Thymus (tissue), 11 donors: ENCODE data around the gene RGS11. TPM values are rescaled to one million over a fixed set of nuclear protein-coding genes. Genes with fewer than 3 reads are reported as not detected.
"Not testable (repeated sequence)": the region's sequence is repeated elsewhere in the genome, so short reads cannot be mapped to it uniquely, and the experiment has no call there.

ENCODE experiments used
- DNase-seq, 9 donors: peaks; one replicate each; pipeline ENCODE4 v3.0.0-alpha.2; 2013; ENCODE audit warnings: low spot score in 9 of 9, low read depth in 6 of 9, missing footprints in 1 of 9
- H3K27ac ChIP-seq, 2 donors: one replicate each; pipeline ENCODE4 v1.5.1; 2013; ENCODE audit warnings: control low read depth in 1 of 2, low read depth in 1 of 2, low read length in 1 of 2, mild to moderate bottlenecking in 1 of 2, moderate library complexity in 1 of 2
- H3K27me3 ChIP-seq, 2 donors: one replicate each; pipeline ENCODE4 v1.5.1; 2013; ENCODE audit warnings: low read length in 1 of 2; ENCODE audit not compliant: control insufficient read depth in 2 of 2, insufficient read depth in 1 of 2
- H3K36me3 ChIP-seq, 2 donors: one replicate each; pipeline ENCODE4 v1.5.1; 2013; ENCODE audit warnings: low read length in 1 of 2, mild to moderate bottlenecking in 1 of 2, moderate library complexity in 1 of 2; ENCODE audit not compliant: control insufficient read depth in 2 of 2, insufficient read depth in 2 of 2
- H3K4me1 ChIP-seq, 2 donors: one replicate each; pipeline ENCODE4 v1.5.1; 2013; ENCODE audit warnings: low read length in 2 of 2; ENCODE audit not compliant: control insufficient read depth in 2 of 2, insufficient read depth in 2 of 2
- H3K4me3 ChIP-seq, 2 donors: one replicate each; pipeline ENCODE4 v1.5.1; 2013; ENCODE audit warnings: low read length in 2 of 2, control low read depth in 1 of 2, mild to moderate bottlenecking in 1 of 2
- H3K9me3 ChIP-seq, 2 donors: one replicate each; pipeline ENCODE4 v1.5.1; 2013; ENCODE audit warnings: low read length in 1 of 2, mild to moderate bottlenecking in 1 of 2; ENCODE audit not compliant: control insufficient read depth in 2 of 2, insufficient read depth in 1 of 2
- WGBS: extraction: QIAGEN DNeasy Blood & Tissue Kit; methylation state at CpG from one replicate; pipeline ENCODE4 v1.1.7; 2013; 5-methylcytosine and 5-hydroxymethylcytosine counted together
- polyA plus RNA-seq: library from polyadenylated mRNA; stranded (reverse); fragments of 200-250 nt; gene quantifications from one replicate; pipeline ENCODE4 v1.2.3, GENCODE V29; 2013
- total RNA-seq: library from RNA; stranded (reverse); fragments of 120-200 nt; gene quantifications from one replicate; pipeline ENCODE4 v1.2.4, GENCODE V29; 2013
- donor health status: healthy.

Gene RGS11
- total and polyA plus RNA-seq, 2 donors: 1.3 TPM; not detected in 1

GRCh38 chr16:230949-231348 lies 44.8 kb downstream of the RGS11 start:
- H3K9me3 ChIP-seq: no peaks in the 10 kb centered on the region
- H3K27me3 ChIP-seq: no peaks in the 10 kb centered on the region
- H3K4me3 ChIP-seq: no peak overlapping the region
- no peak for DNase-seq
- 94% methylated on average over 22 of the region's 22 CpGs for WGBS
- H3K4me1 ChIP-seq: peaks cover 8 to 24% of the 10 kb centered on the region in 2 donors
- H3K27ac ChIP-seq: no peak overlapping the region
- H3K36me3 ChIP-seq: peaks cover 10 to 21% of the 10 kb centered on the region in 2 donors

- Histone ChIP-seq H3K36me3 (peaks cover 16 to 25% of the 10 kb centered on the region in 2 donors), H3K4me1 (peaks cover 8 to 18% of the 10 kb centered on the region in 2 donors)
- 98% methylated on average over 18 of the region's 18 CpGs for WGBS
- H3K27me3 ChIP-seq, H3K9me3 ChIP-seq, H3K4me3 ChIP-seq, DNase-seq, H3K27ac ChIP-seq: not testable (repeated sequence)
These were observed 45.4 kb downstream of the RGS11 start for GRCh38 chr16:230351-230750.

GRCh38 chr16:229731-230281 lies 45.9 kb downstream of the RGS11 start:
- no peak overlapping the region for H3K27ac ChIP-seq
- H3K4me1 ChIP-seq: peaks cover 8 to 14% of the 10 kb centered on the region in 2 donors
- H3K9me3 ChIP-seq: no peaks in the 10 kb centered on the region
- DNase-seq: no peak
- peaks cover 22 to 30% of the 10 kb centered on the region in 2 donors for H3K36me3 ChIP-seq
- H3K27me3 ChIP-seq: no peaks in the 10 kb centered on the region
- peak overlapping the region in 1 of 2 donors; percentile 99 for H3K4me3 ChIP-seq
- 87% methylated on average over 22 of the region's 22 CpGs for WGBS

GRCh38 chr16:228852-229730 lies 46.7 kb downstream of the RGS11 start, which contains the start of gene LUC7L:
Gene LUC7L (minus strand): TSS chr16:229449. CDS start chr16:229339, 110 bp downstream.
- DNase-seq: peak; percentile 62 to 95 (median 89)
- Histone ChIP-seq H3K36me3 (peaks cover 29 to 35% of the 10 kb centered on the region in 2 donors), H3K27ac (peak within 1 kb of the TSS; percentile 99 to 100), H3K4me1 (peaks cover 8 to 10% of the 10 kb centered on the region in 2 donors), H3K4me3 (peak within 1 kb of the TSS; percentile 90 to 99), H3K27me3 (no peaks in the 10 kb centered on the region), H3K9me3 (no peaks in the 10 kb centered on the region)
- 2% methylated on average over 88 of the region's 88 CpGs for WGBS

GRCh38 chr16:228151-228851 lies 47.4 kb downstream of the RGS11 start:
- H3K36me3 ChIP-seq: peaks cover 30 to 40% of the 10 kb centered on the region in 2 donors
- H3K27me3 ChIP-seq: no peaks in the 10 kb centered on the region
- peaks cover 8 to 9% of the 10 kb centered on the region in 2 donors for H3K4me1 ChIP-seq
- DNase-seq: peak in 4 of 9 donors; percentile 15 to 34 (median 25)
- H3K27ac ChIP-seq: peak overlapping the region; percentile 99 to 100
- peak overlapping the region; percentile 90 to 99 for H3K4me3 ChIP-seq
- no peaks in the 10 kb centered on the region for H3K9me3 ChIP-seq
- WGBS: 29% methylated on average over 9 of the region's 9 CpGs

- no peaks in the 10 kb centered on the region for H3K27me3 ChIP-seq
- WGBS: 97% methylated on average over 4 of the region's 4 CpGs
- no peak overlapping the region for H3K4me3 ChIP-seq
- peaks cover 73 to 77% of the 10 kb centered on the region in 2 donors for H3K36me3 ChIP-seq
- no peak for DNase-seq
- no peaks in the 10 kb centered on the region for H3K9me3 ChIP-seq
- no peak overlapping the region for H3K27ac ChIP-seq
- H3K4me1 ChIP-seq: no peaks in the 10 kb centered on the region
These were observed 55.7 kb downstream of the RGS11 start for GRCh38 chr16:220021-220420.

Other genes starting within 250 kb of the RGS11 start
- gene POLR3K, start 222.3 kb downstream of the RGS11 start, total RNA-seq: 8.6 TPM
- 10.6 TPM for gene POLR3K, start 222.3 kb downstream of the RGS11 start, polyA plus RNA-seq
- 33.7 TPM for gene SNRNP25, start 222.1 kb downstream of the RGS11 start, total RNA-seq
- 23.3 TPM for gene SNRNP25, start 222.1 kb downstream of the RGS11 start, polyA plus RNA-seq
- 1.9 TPM for gene RHBDF1, start 203.3 kb downstream of the RGS11 start, total RNA-seq
- 10.7 TPM for gene RHBDF1, start 203.3 kb downstream of the RGS11 start, polyA plus RNA-seq
- 45.1 TPM for gene MPG, start 197.7 kb downstream of the RGS11 start, total RNA-seq
- 58.1 TPM for gene MPG, start 197.7 kb downstream of the RGS11 start, polyA plus RNA-seq
- gene NPRL3, start 137.3 kb downstream of the RGS11 start, total RNA-seq: 2.8 TPM
- 16.7 TPM for gene NPRL3, start 137.3 kb downstream of the RGS11 start, polyA plus RNA-seq
- gene HBZ, start 123.3 kb downstream of the RGS11 start, total RNA-seq: 3.2 TPM
- 0.34 TPM for gene HBZ, start 123.3 kb downstream of the RGS11 start, polyA plus RNA-seq
- 25.3 TPM for gene HBM, start 110.0 kb downstream of the RGS11 start, total RNA-seq
- gene HBM, start 110.0 kb downstream of the RGS11 start, polyA plus RNA-seq: not detected
- 595 TPM for gene HBA2, start 103.1 kb downstream of the RGS11 start, total RNA-seq
- 19.8 TPM for gene HBA2, start 103.1 kb downstream of the RGS11 start, polyA plus RNA-seq
- gene HBA1, start 99.3 kb downstream of the RGS11 start, total RNA-seq: 222 TPM
- 9.9 TPM for gene HBA1, start 99.3 kb downstream of the RGS11 start, polyA plus RNA-seq
- 1.9 TPM for gene HBQ1, start 95.5 kb downstream of the RGS11 start, total RNA-seq
- gene HBQ1, start 95.5 kb downstream of the RGS11 start, polyA plus RNA-seq: 0.30 TPM
- gene LUC7L, start 46.5 kb downstream of the RGS11 start, total RNA-seq: 64.7 TPM
- 458 TPM for gene LUC7L, start 46.5 kb downstream of the RGS11 start, polyA plus RNA-seq
- 12.7 TPM for gene FAM234A, start 41.1 kb downstream of the RGS11 start, total RNA-seq
- gene FAM234A, start 41.1 kb downstream of the RGS11 start, polyA plus RNA-seq: 28.3 TPM
- 0.09 TPM for gene ARHGDIG, start 4.6 kb upstream of the RGS11 start, total RNA-seq
- 0.52 TPM for gene ARHGDIG, start 4.6 kb upstream of the RGS11 start, polyA plus RNA-seq
- 0.14 TPM for gene PDIA2, start 7.2 kb upstream of the RGS11 start, total RNA-seq
- gene PDIA2, start 7.2 kb upstream of the RGS11 start, polyA plus RNA-seq: 1.8 TPM
- gene AXIN1, start 76.8 kb upstream of the RGS11 start, total RNA-seq: 20.0 TPM
- gene AXIN1, start 76.8 kb upstream of the RGS11 start, polyA plus RNA-seq: 24.1 TPM
- gene MRPL28, start 94.6 kb upstream of the RGS11 start, total RNA-seq: 64.2 TPM
- 79.4 TPM for gene MRPL28, start 94.6 kb upstream of the RGS11 start, polyA plus RNA-seq
- 22.1 TPM for gene PGAP6, start 106.0 kb upstream of the RGS11 start, total RNA-seq
- 47.4 TPM for gene PGAP6, start 106.0 kb upstream of the RGS11 start, polyA plus RNA-seq
- gene NME4, start 121.3 kb upstream of the RGS11 start, total RNA-seq: 57.1 TPM
- 34.4 TPM for gene NME4, start 121.3 kb upstream of the RGS11 start, polyA plus RNA-seq
- gene DECR2, start 125.9 kb upstream of the RGS11 start, total RNA-seq: 4.5 TPM
- gene DECR2, start 125.9 kb upstream of the RGS11 start, polyA plus RNA-seq: 14.2 TPM
- 6.8 TPM for gene RAB11FIP3, start 149.7 kb upstream of the RGS11 start, total RNA-seq
- gene RAB11FIP3, start 149.7 kb upstream of the RGS11 start, polyA plus RNA-seq: 26.7 TPM